Activated CD4-positive, alpha-beta T cell treated with anti-CD3 and anti-CD28 coated beads, Interleukin-2, amount 50 U/mL, for 1 hour (primary cell): Measurements from ENCODE around the gene DYSF.

Experiments
- DNase-seq: peaks from one replicate; pipeline ENCODE4 v3.0.0-alpha.2; 2020

DYSF gene

GRCh38 chr2:71503837-71504236, 50.5 kb downstream of the DYSF start:
- no peak for DNase-seq

- no peak for DNase-seq
Observed at GRCh38 chr2:71504611-71505010, 51.2 kb downstream of the DYSF start.

- DNase-seq: no peak
Observed at GRCh38 chr2:71505086-71505769, 51.9 kb downstream of the DYSF start.

- DNase-seq: no peak
Observed at GRCh38 chr2:71505770-71506140, 52.4 kb downstream of the DYSF start.

GRCh38 chr2:71506222-71507153, 53.1 kb downstream of the DYSF start:
- DNase-seq: no peak

GRCh38 chr2:71507476-71507875, 54.1 kb downstream of the DYSF start:
- DNase-seq: no peak

- peak; percentile 71 for DNase-seq
Observed at GRCh38 chr2:71510196-71510807, 56.9 kb downstream of the DYSF start.

- DNase-seq: no peak
Observed at GRCh38 chr2:71510938-71511337, 57.6 kb downstream of the DYSF start.

GRCh38 chr2:71511776-71512175, 58.4 kb downstream of the DYSF start:
- no peak for DNase-seq

- DNase-seq: no peak
Observed at GRCh38 chr2:71512386-71512785, 59.0 kb downstream of the DYSF start.

- DNase-seq: no peak
Observed at GRCh38 chr2:71513096-71513495, 59.7 kb downstream of the DYSF start.

GRCh38 chr2:71513721-71514120, 60.4 kb downstream of the DYSF start:
- DNase-seq: no peak

- no peak for DNase-seq
Observed at GRCh38 chr2:71516253-71516888, 63.0 kb downstream of the DYSF start.

GRCh38 chr2:71517851-71518250, 64.5 kb downstream of the DYSF start:
- DNase-seq: no peak

- no peak for DNase-seq
Observed at GRCh38 chr2:71521436-71521950, 68.1 kb downstream of the DYSF start.

- no peak for DNase-seq
Observed at GRCh38 chr2:71524476-71524875, 71.1 kb downstream of the DYSF start.

- DNase-seq: no peak
Observed at GRCh38 chr2:71526141-71526540, 72.8 kb downstream of the DYSF start.

GRCh38 chr2:71526975-71527374, 73.6 kb downstream of the DYSF start:
- no peak for DNase-seq

GRCh38 chr2:71528131-71528591, 74.8 kb downstream of the DYSF start:
- DNase-seq: no peak

GRCh38 chr2:71528749-71529148, 75.4 kb downstream of the DYSF start:
- DNase-seq: no peak

GRCh38 chr2:71530211-71530610, 76.8 kb downstream of the DYSF start:
- DNase-seq: no peak

- no peak for DNase-seq
Observed at GRCh38 chr2:71530641-71531332, 77.4 kb downstream of the DYSF start.
